Embryonic facial prominence (tissue), 1 donor: ENCODE data around the gene UBXN1.
A peak's percentile ranks its signal among the peaks of the same experiment; 100 is the strongest.

ENCODE experiments used
- DNase-seq: peaks from one replicate; pipeline ENCODE4 v3.0.0-alpha.2; 2016; ENCODE audit errors: extremely low spot score

Gene UBXN1

GRCh38 chr11:62645946-62646824 is 32.7 kb downstream of the UBXN1 start, which contains the start of gene GANAB:
Gene GANAB (minus strand): TSS chr11:62646613. CDS start chr11:62646599, 14 bp downstream.
- DNase-seq = peak; percentile 96

- no peak for DNase-seq
Observed at GRCh38 chr11:62645671-62645945, 33.3 kb downstream of the UBXN1 start.

GRCh38 chr11:62644220-62644619 is 34.7 kb downstream of the UBXN1 start:
- DNase-seq = no peak

GRCh38 chr11:62632492-62632891 is 46.4 kb downstream of the UBXN1 start:
- DNase-seq = no peak

GRCh38 chr11:62627713-62628112 is 51.2 kb downstream of the UBXN1 start:
- DNase-seq = no peak
